Ovary (tissue), 3 donors: ENCODE measurements around the gene CBFB.

ENCODE experiments used
- EP300 ChIP-seq: sonication (generic); formaldehyde crosslinking; IDR thresholded peaks from one replicate; pipeline ENCODE4 v1.6.1; 2017; ENCODE audit warnings: antibody characterized with exemption
- POLR2A ChIP-seq: fragments of 450-650 bp; IDR thresholded peaks from one replicate; pipeline ENCODE4 v1.6.1; 2017; ENCODE audit warnings: antibody characterized with exemption, mild to moderate bottlenecking, moderate library complexity
- TF ChIP-seq, protein P1 (sequence below), 3 donors: fragments of 450-650 bp in 2 of 3; fragments of 200-600 bp in 1 of 3; IDR thresholded peaks; one replicate each; pipeline versions ENCODE4 v1.5.1 to v1.8.0; 2016 to 2022; ENCODE audit warnings: antibody characterized with exemption in 3 of 3, mild to moderate bottlenecking in 1 of 3
- donor health status: DM: no; HTN: no; CAD: no.

DNA sequence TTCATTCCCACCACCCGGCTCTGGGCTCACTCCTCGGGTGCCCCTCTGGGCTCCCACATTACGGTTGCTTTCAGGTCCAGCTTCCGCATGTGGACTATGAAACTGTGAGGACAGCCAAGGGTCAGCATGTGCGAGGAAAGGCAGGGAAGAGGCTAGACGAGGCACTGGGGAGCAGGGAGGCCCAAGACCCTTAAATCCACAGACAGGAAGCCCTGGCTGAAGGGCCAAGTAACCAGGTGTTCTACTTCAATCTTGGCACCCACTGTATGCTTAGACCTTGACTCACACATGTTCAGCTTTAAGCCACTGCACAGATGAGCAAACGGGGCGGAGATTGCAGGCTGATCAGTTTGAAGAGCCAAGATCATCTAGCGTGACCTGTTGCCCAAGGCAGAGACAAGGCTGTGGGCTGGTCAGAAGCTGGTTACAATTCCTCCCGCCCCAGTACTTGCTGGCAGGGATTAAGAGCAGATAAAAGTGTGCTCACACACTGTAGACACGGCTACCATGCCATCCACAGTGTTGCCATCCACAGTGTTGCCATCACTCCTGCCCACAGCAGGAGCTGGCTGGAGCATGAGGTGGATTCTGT lies 40.7 kb upstream of the CBFB start, which contains the start of gene CES4A:
- TF ChIP-seq, protein P1, sequence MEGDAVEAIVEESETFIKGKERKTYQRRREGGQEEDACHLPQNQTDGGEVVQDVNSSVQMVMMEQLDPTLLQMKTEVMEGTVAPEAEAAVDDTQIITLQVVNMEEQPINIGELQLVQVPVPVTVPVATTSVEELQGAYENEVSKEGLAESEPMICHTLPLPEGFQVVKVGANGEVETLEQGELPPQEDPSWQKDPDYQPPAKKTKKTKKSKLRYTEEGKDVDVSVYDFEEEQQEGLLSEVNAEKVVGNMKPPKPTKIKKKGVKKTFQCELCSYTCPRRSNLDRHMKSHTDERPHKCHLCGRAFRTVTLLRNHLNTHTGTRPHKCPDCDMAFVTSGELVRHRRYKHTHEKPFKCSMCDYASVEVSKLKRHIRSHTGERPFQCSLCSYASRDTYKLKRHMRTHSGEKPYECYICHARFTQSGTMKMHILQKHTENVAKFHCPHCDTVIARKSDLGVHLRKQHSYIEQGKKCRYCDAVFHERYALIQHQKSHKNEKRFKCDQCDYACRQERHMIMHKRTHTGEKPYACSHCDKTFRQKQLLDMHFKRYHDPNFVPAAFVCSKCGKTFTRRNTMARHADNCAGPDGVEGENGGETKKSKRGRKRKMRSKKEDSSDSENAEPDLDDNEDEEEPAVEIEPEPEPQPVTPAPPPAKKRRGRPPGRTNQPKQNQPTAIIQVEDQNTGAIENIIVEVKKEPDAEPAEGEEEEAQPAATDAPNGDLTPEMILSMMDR (IDR thresholded peaks at IDR 0.05): no peak
- TF ChIP-seq EP300: no peak
- no peak for TF ChIP-seq POLR2A
